T-cell (primary cell): ENCODE measurements around the gene PPP1R10. TPM values are rescaled to one million over a fixed set of nuclear protein-coding genes. Genes with fewer than 3 reads are reported as not detected.

Experiments used
- ATAC-seq, 4 experiments: fragments of 200-7000 bp in 3 of 4; fragments of 150-1000 bp in 1 of 4; cut with Tn5 transposase; replicated peaks in 1 of 4; 1 replicate in 3 of 4; 2 replicates in 1 of 4; pipeline ENCODE4 v1.10.0; 2021; ENCODE audit warnings: moderate library complexity in 3 of 4, mild to moderate bottlenecking in 2 of 4, moderate number of reproducible peaks in 1 of 4
- CTCF ChIA-PET, 2 donors: fragments of 300-600 bp; sonication (Branson Sonifier 250); formaldehyde crosslinking; loops; one replicate each; lab custom pipeline; 2022; ENCODE audit warnings: antibody characterized with exemption in 2 of 2; lab: Charles Lee
- POLR2A ChIA-PET, 2 donors: fragments of 300-600 bp; sonication (Branson Sonifier 250); formaldehyde crosslinking; loops; one replicate each; lab custom pipeline; 2022; ENCODE audit warnings: antibody characterized with exemption in 2 of 2; lab: Charles Lee
- DNase-seq, 35 experiments: peaks; one replicate each; pipeline versions ENCODE4 v3.0.0 to v3.0.0-alpha.2; 2013 to 2023
- H3K27ac ChIP-seq: one replicate; pipeline ENCODE4 v1.5.1; 2013; ENCODE audit warnings: low read length
- H3K27me3 ChIP-seq, 2 experiments: replicated peaks in 1 of 2; 1 replicate in 1 of 2; 2 replicates in 1 of 2; pipeline versions ENCODE4 v1.6.1 to v1.7.0; 2013; ENCODE audit warnings: low read length in 1 of 2, mixed read lengths in 1 of 2; ENCODE audit not compliant: control insufficient read depth in 2 of 2, insufficient read depth in 2 of 2; ENCODE audit errors: extremely low read depth in 1 of 2
- H3K36me3 ChIP-seq, 2 donors: 1 replicate in 1 of 2; 2 replicates in 1 of 2; pipeline versions ENCODE4 v1.6.1 to v1.7.0; 2013; ENCODE audit warnings: low read length in 1 of 2; ENCODE audit not compliant: control insufficient read depth in 2 of 2, insufficient read depth in 1 of 2; ENCODE audit errors: extremely low read depth in 1 of 2
- H3K4me1 ChIP-seq, 2 experiments: 1 replicate in 1 of 2; 2 replicates in 1 of 2; pipeline versions ENCODE4 v1.6.1 to v1.7.0; 2013; ENCODE audit warnings: low read length in 2 of 2, mixed read lengths in 1 of 2; ENCODE audit not compliant: insufficient read depth in 2 of 2, control insufficient read depth in 1 of 2; ENCODE audit errors: extremely low read depth in 1 of 2
- H3K4me3 ChIP-seq, 2 donors: 1 replicate in 1 of 2; 2 replicates in 1 of 2; pipeline versions ENCODE4 v1.5.1 to v1.7.0; 2013; ENCODE audit warnings: mild to moderate bottlenecking in 2 of 2, low read length in 1 of 2, moderate library complexity in 1 of 2; ENCODE audit not compliant: control insufficient read depth in 1 of 2; ENCODE audit errors: extremely low read depth in 1 of 2
- H3K9me3 ChIP-seq: 2 replicates; pipeline ENCODE4 v1.7.0; 2013
- H3K27ac Mint-ChIP-seq, 2 donors: one replicate each; pipeline ENCODE4 v1.8.0; 2020 to 2021; ENCODE audit warnings: mild to moderate bottlenecking in 2 of 2, mixed read lengths in 2 of 2
- H3K27me3 Mint-ChIP-seq, 2 donors: one replicate each; pipeline ENCODE4 v1.8.0; 2021 to 2022; ENCODE audit warnings: mixed read lengths in 2 of 2
- H3K36me3 Mint-ChIP-seq: one replicate; pipeline ENCODE4 v1.8.0; 2021; ENCODE audit warnings: mixed read lengths
- H3K4me1 Mint-ChIP-seq, 3 donors: one replicate each; pipeline ENCODE4 v1.8.0; 2020 to 2022; ENCODE audit warnings: mixed read lengths in 3 of 3, mild to moderate bottlenecking in 1 of 3
- H3K4me3 Mint-ChIP-seq, 3 donors: one replicate each; pipeline ENCODE4 v1.8.0; 2020 to 2022; ENCODE audit warnings: mild to moderate bottlenecking in 3 of 3, mixed read lengths in 3 of 3, moderate library complexity in 3 of 3
- H3K9me3 Mint-ChIP-seq, 3 donors: one replicate each; pipeline ENCODE4 v1.8.0; 2020 to 2022; ENCODE audit warnings: mixed read lengths in 3 of 3
- WGBS: methylation state at CpG from one replicate; pipeline ENCODE4 v1.1.5; 2013; ENCODE audit warnings: missing lambda C conversion rate; ENCODE audit not compliant: insufficient coverage; 5-methylcytosine and 5-hydroxymethylcytosine counted together
- total RNA-seq, 35 experiments: library from RNA in 6 of 35; stranded (reverse) in 6 of 35; fragments of 120-200 nt in 1 of 35; gene quantifications; one replicate each; pipeline versions ENCODE4 v1.2.1 to v1.2.4 and lab custom pipeline; 2013 to 2026

PPP1R10 gene
- total RNA-seq, 5 donors from 2014 or later (not counting 1 experiment from before 2014, with no cell fraction given): 104 to 170 (median 163) TPM

- Mint-ChIP-seq H3K27me3 (no peaks in the 10 kb centered on the region), H3K9me3 (no peaks in the 10 kb centered on the region), H3K27ac (no peak overlapping the region), H3K4me3 (no peak overlapping the region), H3K36me3 (peaks cover 16% of the 10 kb centered on the region), H3K4me1 (peaks cover 12 to 31% (median 17%) of the 10 kb centered on the region in 3 donors)
- whole genome bisulfite sequencing: 100% methylated on average over 1 of the region's 1 CpG
- peaks cover 2 to 8% of the 10 kb centered on the region in 2 experiments for H3K4me1 ChIP-seq
- H3K27me3 ChIP-seq: no peaks in the 10 kb centered on the region
- H3K9me3 ChIP-seq: no peaks in the 10 kb centered on the region
- peaks cover 0 to 16% of the 10 kb centered on the region in 2 donors for H3K36me3 ChIP-seq
- DNase-seq (no peak), ATAC-seq (no peak)
- CTCF ChIA-PET: interaction anchor here in 1 of 2 donors (0.6 to 1.3 kb wide), 4 partner anchors 33 to 153 kb away, joined by 3 to 11 read pairs (median 4); no protein-coding TSS in a partner anchor
- H3K4me3 ChIP-seq: no peak overlapping the region
- no peak overlapping the region for H3K27ac ChIP-seq
- POLR2A ChIA-PET: interaction anchor here (0.6 to 0.7 kb wide), 2 partner anchors 70 to 318 kb away, joined by 3 to 5 read pairs; no protein-coding TSS in a partner anchor
These were observed 52.9 kb downstream of the PPP1R10 start for GRCh38 chr6:30564114-30564513.

GRCh38 chr6:30562470-30563425, 54.3 kb downstream of the PPP1R10 start:
- H3K27me3 ChIP-seq: no peaks in the 10 kb centered on the region
- 97% methylated on average over 12 of the region's 14 CpGs for WGBS
- H3K4me1 ChIP-seq: peaks cover 7 to 8% of the 10 kb centered on the region in 2 experiments
- ChIA-PET CTCF (interaction anchor here in 1 of 2 donors (0.7 to 1.3 kb wide), 2 partner anchors 34 to 837 kb away, joined by 3 to 4 read pairs; no protein-coding TSS in a partner anchor), POLR2A (interaction anchor here (0.6 kb wide), 3 partner anchors 47 to 615 kb away, joined by 3 to 6 read pairs (median 4); no protein-coding TSS in a partner anchor)
- Mint-ChIP-seq H3K4me3 (no peak overlapping the region), H3K4me1 (peaks cover 24 to 36% (median 25%) of the 10 kb centered on the region in 3 donors), H3K27ac (peak overlapping the region; percentile 23 to 25), H3K36me3 (peaks cover 16% of the 10 kb centered on the region), H3K9me3 (no peaks in the 10 kb centered on the region), H3K27me3 (no peaks in the 10 kb centered on the region)
- ATAC-seq: no peak
- no peak overlapping the region for H3K27ac ChIP-seq
- H3K36me3 ChIP-seq: peaks cover 0 to 16% of the 10 kb centered on the region in 2 donors
- H3K9me3 ChIP-seq: no peaks in the 10 kb centered on the region
- H3K4me3 ChIP-seq: no peak overlapping the region
- no peak for DNase-seq

GRCh38 chr6:30560930-30561329, 56.1 kb downstream of the PPP1R10 start:
- peak overlapping the region in 1 of 2 donors; percentile 48 for H3K27ac Mint-ChIP-seq
- no peak overlapping the region for H3K4me3 ChIP-seq
- no peaks in the 10 kb centered on the region for H3K27me3 ChIP-seq
- no peak for ATAC-seq
- CTCF ChIA-PET: no interaction called here
- no CpG with 5 or more reads among the region's 3 CpGs for WGBS
- no peak for DNase-seq
- H3K9me3 Mint-ChIP-seq: no peaks in the 10 kb centered on the region
- H3K4me3 Mint-ChIP-seq: no peak overlapping the region
- H3K36me3 Mint-ChIP-seq: peaks cover 16% of the 10 kb centered on the region
- peaks cover 0 to 16% of the 10 kb centered on the region in 2 donors for H3K36me3 ChIP-seq
- H3K4me1 Mint-ChIP-seq: peaks cover 29 to 41% (median 31%) of the 10 kb centered on the region in 3 donors
- H3K4me1 ChIP-seq: peaks cover 13 to 14% of the 10 kb centered on the region in 2 experiments
- no peak overlapping the region for H3K27ac ChIP-seq
- no peaks in the 10 kb centered on the region for H3K27me3 Mint-ChIP-seq
- no peaks in the 10 kb centered on the region for H3K9me3 ChIP-seq
- POLR2A ChIA-PET: no interaction called here

- H3K36me3 Mint-ChIP-seq: peaks cover 25% of the 10 kb centered on the region
These were observed 59.4 kb downstream of the PPP1R10 start for GRCh38 chr6:30557683-30557981.

GRCh38 chr6:30556906-30557682, 59.9 kb downstream of the PPP1R10 start, which contains the start of gene PRR3:
Gene PRR3 (plus strand): TSS chr6:30557295. CDS start chr6:30557345, 50 bp downstream.
- Histone ChIP-seq H3K9me3 (no peaks in the 10 kb centered on the region), H3K4me3 (peak within 1 kb of the TSS; percentile 95 to 97), H3K27me3 (no peaks in the 10 kb centered on the region), H3K4me1 (peaks cover 19 to 28% of the 10 kb centered on the region in 2 experiments), H3K27ac (peak within 1 kb of the TSS; percentile 98), H3K36me3 (peaks cover 11 to 33% of the 10 kb centered on the region in 2 donors)
- no peaks in the 10 kb centered on the region for H3K9me3 Mint-ChIP-seq
- no peaks in the 10 kb centered on the region for H3K27me3 Mint-ChIP-seq
- H3K36me3 Mint-ChIP-seq: peaks cover 25% of the 10 kb centered on the region
- peak within 1 kb of the TSS; percentile 98 to 100 (median 98) for H3K4me3 Mint-ChIP-seq
- ChIA-PET CTCF (interaction anchor here in 1 of 2 donors (0.6 to 2.5 kb wide), 9 partner anchors 9 to 174 kb away, joined by 3 to 17 read pairs (median 4); partner anchors contain the start of gene ABCF1), POLR2A (interaction anchor here (0.5 to 2.5 kb wide), 10 partner anchors 10 to 231 kb away, joined by 3 to 21 read pairs (median 6); partner anchors contain the start of genes ABCF1 (in 2 of the 2) and TRIM39 (in 1 of the 2))
- WGBS: under 1% methylated on average over 31 of the region's 42 CpGs
- H3K4me1 Mint-ChIP-seq: peaks cover 45 to 51% (median 51%) of the 10 kb centered on the region in 3 donors
- H3K27ac Mint-ChIP-seq: peak within 1 kb of the TSS; percentile 99 to 100
- DNase-seq (peak in 33 of 35 experiments; percentile 19 to 93 (median 84)), ATAC-seq (peak; percentile 53 to 62 (median 60))

More at GRCh38 chr6:30557683-30557981, 59.4 kb downstream of the PPP1R10 start:
- Histone ChIP-seq H3K4me1 (peaks cover 19 to 28% of the 10 kb centered on the region in 2 experiments), H3K27me3 (no peaks in the 10 kb centered on the region), H3K27ac (peak overlapping the region; percentile 98), H3K4me3 (peak overlapping the region; percentile 95 to 97), H3K9me3 (no peaks in the 10 kb centered on the region), H3K36me3 (peaks cover 11 to 33% of the 10 kb centered on the region in 2 donors)
- DNase-seq (peak in 11 of 35 experiments; percentile 25 to 70 (median 46)), ATAC-seq (no peak)
- Mint-ChIP-seq H3K4me1 (peaks cover 41 to 54% (median 47%) of the 10 kb centered on the region in 3 donors), H3K27ac (peak overlapping the region; percentile 99 to 100), H3K9me3 (no peaks in the 10 kb centered on the region), H3K27me3 (no peaks in the 10 kb centered on the region), H3K4me3 (peak overlapping the region; percentile 98 to 100 (median 98))
- ChIA-PET POLR2A (interaction anchor here (0.5 to 2.5 kb wide), 7 partner anchors 13 to 231 kb away, joined by 3 to 21 read pairs (median 6); partner anchors contain the start of genes ABCF1 (in 2 of the 2) and TRIM39 (in 1 of the 2)), CTCF (interaction anchor here in 1 of 2 donors (0.7 to 2.5 kb wide), 8 partner anchors 9 to 173 kb away, joined by 3 to 17 read pairs (median 4); partner anchors contain the start of gene ABCF1)
- 0% methylated on average over 3 of the region's 6 CpGs for WGBS
